HepG2 (cell line): ENCODE data around the gene SPINK5.

Source experiments
- CTCF ChIP-seq: sonication (generic); formaldehyde crosslinking; IDR thresholded peaks from 2 replicates; pipeline ENCODE4 v1.5.0; 2020; ENCODE audit warnings: mild to moderate bottlenecking, missing genetic modification reagents, moderate library complexity
- EP300 ChIP-seq, 3 experiments: sonication (generic) in 1 of 3; formaldehyde crosslinking in 1 of 3; IDR thresholded peaks; 2 replicates each; pipeline versions ENCODE4 v1.5.1 to v1.6.1; 2011 to 2020; ENCODE audit warnings: low read depth in 2 of 3, low read length in 2 of 3, borderline replicate concordance in 1 of 3, improper control_type of control experiment in 1 of 3, mild to moderate bottlenecking in 1 of 3, missing genetic modification reagents in 1 of 3, moderate library complexity in 1 of 3
- EZH2 ChIP-seq: conservative IDR thresholded peaks from 2 replicates; pipeline ENCODE4 v1.6.1; 2012; ENCODE audit warnings: mild to moderate bottlenecking, low read depth, low read length, moderate library complexity
- HMG20B ChIP-seq: conservative IDR thresholded peaks from 2 replicates; pipeline ENCODE4 v1.6.1; 2016; ENCODE audit warnings: missing genetic modification reagents, missing compliant biosample characterization
- JUND ChIP-seq: sonication (generic); formaldehyde crosslinking; IDR thresholded peaks from 2 replicates; pipeline ENCODE4 v1.8.0; 2022; ENCODE audit warnings: mild to moderate bottlenecking, missing genetic modification reagents
- NFE2L2 ChIP-seq: fragments of 150-350 bp; IDR thresholded peaks from 2 replicates; pipeline ENCODE4 v1.6.1; 2014; ENCODE audit warnings: low read length
- ZKSCAN1 ChIP-seq: fragments of 150-350 bp; IDR thresholded peaks from 2 replicates; pipeline ENCODE4 v1.6.1; 2014; ENCODE audit warnings: low read length
- ZNF577 ChIP-seq: sonication (generic); formaldehyde crosslinking; IDR thresholded peaks from 2 replicates; pipeline ENCODE4 v1.4.0; 2020; ENCODE audit warnings: mild to moderate bottlenecking, low read depth, missing genetic modification reagents, borderline replicate concordance
- ZSCAN22 ChIP-seq: sonication (generic); formaldehyde crosslinking; IDR thresholded peaks from 2 replicates; pipeline ENCODE4 v1.4.0; 2020; ENCODE audit warnings: mild to moderate bottlenecking, missing genetic modification reagents
- ZSCAN5A ChIP-seq: sonication (generic); formaldehyde crosslinking; IDR thresholded peaks from 2 replicates; pipeline ENCODE4 v1.8.0; 2022; ENCODE audit warnings: mild to moderate bottlenecking, missing genetic modification reagents, borderline replicate concordance

GRCh38 chr5:148163345-148163744 is 99.6 kb downstream of the SPINK5 start:
- TF ChIP-seq CTCF (no peak), EZH2 (no peak), ZNF577 (CRISPR knock-in tag) (no peak), ZKSCAN1 (no peak), EP300 (IDR thresholded peaks at IDR 0.05; ENCODE audit: low read depth in 2 of 2, low read length in 2 of 2) (no peak), EP300 (CRISPR knock-in tag; IDR thresholded peaks at IDR 0.05; ENCODE audit: borderline replicate concordance) (no peak), HMG20B (CRISPR knock-in tag) (no peak), JUND (no peak), ZSCAN22 (CRISPR knock-in tag) (no peak), ZSCAN5A (CRISPR knock-in tag) (no peak), NFE2L2 (no peak)
